Hematopoietic multipotent progenitor cell treated with erythropoietin and hydrocortisone succinate and interleukin-3 and kit ligand, for 4 days (in vitro differentiated cells): ENCODE data around the gene L1CAM.
"Not testable (repeated sequence)": the region's sequence is repeated elsewhere in the genome, so short reads cannot be mapped to it uniquely, and the experiment has no call there.

Experiments used
- DNase-seq: peaks from one replicate; pipeline ENCODE4 v3.0.0-alpha.2; 2015

Gene L1CAM

DNA sequence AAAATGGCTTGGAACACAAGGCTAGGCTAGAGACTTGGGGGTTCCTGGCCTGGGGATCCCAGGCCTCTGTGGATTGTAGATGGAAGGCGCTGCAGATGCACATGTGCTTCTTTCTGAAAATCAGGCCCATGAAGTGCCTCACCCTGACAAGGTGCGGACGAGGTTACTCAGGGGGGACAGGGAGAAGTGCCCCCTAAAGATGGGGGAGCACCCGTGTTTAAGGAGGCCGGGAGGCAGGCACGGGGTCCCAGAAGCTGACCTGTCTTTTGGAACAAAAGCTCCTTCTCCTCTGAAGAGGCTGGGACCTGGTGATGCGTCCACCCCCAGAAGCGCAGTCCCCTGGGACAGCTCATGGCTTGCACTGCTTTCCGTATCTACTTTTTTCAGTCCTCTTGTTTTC, 58.1 kb downstream of the L1CAM start:
- no peak for DNase-seq

DNA sequence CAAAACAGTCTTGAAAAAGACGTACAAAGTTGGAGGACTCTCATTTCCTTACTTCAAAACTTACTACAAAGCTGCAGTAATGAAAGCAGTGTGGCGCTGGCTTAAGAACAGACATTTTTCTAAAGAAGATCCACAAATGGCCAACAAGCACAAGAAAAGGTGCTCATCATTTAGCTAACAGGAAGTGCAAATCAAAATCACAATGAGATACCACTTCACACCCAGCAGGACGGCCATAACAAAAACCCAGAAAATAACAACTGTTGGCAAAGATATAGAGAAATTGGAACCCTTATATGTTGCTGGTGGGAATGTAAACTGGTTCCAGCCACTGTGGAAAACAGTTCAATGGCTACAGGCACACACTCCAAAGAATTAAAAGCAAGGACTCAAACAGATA, 59.0 kb downstream of the L1CAM start:
- no peak for DNase-seq

DNA sequence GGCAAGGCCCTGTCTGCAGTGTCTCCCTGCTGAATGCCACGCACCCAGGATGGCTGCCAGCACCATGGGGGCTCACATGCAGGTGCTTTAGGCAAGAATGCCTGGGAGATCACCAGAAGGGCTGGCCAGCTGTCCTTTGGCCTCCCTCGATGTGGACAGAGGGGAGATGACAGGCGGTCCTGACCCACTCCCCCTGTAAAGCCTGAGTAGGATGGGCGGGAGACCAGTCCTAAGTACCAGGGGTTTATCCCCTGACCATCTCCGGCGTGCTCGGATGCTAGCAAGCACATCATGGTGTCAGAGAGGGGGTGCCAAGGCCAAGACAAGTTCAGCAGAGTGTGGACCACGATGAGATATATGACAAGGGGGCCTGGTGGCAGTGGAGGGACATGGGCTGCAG, 60.9 kb downstream of the L1CAM start:
- no peak for DNase-seq

GRCh38 chrX:153824348-153824747, 61.6 kb downstream of the L1CAM start:
- no peak for DNase-seq

DNA sequence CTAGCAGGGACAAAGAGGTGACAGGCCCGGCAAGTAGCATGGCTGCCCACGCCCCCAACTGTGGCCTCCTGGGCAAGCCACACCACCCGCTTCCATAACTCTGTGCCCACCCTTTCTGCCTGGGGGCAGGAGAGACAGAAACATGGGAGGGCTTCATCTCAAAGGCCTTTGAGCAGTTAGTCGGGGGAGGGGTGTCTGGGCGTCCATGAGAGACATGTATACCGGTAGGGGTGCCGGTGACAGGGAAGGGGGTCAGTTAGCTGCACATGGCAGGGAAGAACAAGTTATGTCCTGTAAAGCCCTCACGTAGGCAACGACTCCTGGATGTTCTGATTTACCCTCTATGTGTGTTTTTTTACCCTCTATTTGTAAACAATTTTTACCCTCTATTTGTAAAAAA, 64.9 kb downstream of the L1CAM start:
- no peak for DNase-seq

DNA sequence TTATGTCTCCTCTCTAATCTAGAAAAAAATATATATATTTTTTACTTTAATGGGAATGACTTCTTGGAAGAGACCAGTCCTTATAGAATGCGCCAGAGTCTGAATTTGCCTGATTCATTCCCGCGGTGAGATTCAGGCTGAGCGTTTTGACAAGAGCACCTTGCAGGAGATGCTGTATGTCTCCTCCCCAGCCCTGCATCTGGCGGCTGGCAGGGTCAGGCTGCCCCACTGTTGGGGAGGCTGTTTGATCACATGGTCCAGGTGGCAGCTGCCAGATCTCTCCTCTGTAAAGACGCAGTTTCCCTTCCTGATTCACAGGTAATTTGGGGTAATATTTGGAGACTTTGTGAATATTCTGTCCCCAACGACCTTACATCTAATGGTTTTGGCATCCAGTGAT, 65.4 kb downstream of the L1CAM start:
- DNase-seq: no peak

- DNase-seq: no peak
Observed at GRCh38 chrX:153819384-153820040, 66.5 kb downstream of the L1CAM start.

DNA sequence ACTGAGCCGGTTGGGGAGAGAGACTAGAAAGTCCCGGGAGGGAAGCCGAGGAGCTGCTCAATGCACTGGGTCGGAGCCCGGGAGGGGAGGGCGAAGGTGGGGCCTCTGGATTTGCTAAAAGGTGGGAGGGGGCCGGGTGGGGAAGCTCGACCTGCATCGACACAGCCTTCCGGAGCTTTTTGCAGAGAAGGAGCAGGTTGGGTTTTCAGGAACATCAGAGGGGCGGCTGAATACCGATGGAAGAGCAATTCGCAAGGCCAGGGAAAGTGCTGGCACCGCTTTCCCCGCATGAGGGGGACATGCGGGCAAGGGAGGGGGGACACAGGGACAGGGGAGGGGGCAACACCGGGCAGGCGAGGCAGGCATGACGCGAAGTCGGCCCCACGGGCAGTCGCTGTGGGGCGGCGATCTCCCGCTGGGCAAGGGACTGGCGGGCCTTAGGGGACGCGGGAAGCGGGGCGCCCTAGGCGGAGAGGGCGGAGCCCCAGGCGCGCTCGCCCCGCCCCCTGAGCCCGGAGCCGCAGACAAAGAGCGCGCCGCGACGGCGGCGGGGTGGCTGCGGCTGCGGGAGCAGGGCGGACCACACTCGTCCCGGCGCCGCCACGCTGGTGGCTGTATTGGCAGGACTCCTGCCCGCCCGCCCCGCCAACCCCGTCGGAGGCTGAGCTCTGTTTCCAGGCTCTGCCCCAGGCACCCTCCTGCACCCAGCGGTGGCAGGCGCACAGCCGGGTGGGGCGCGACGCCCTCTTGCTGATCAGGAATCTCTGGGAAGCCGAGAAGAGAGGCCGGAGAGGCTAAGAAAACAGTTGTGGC, 67.2 kb downstream of the L1CAM start:
- peak; percentile 56 for DNase-seq

DNA sequence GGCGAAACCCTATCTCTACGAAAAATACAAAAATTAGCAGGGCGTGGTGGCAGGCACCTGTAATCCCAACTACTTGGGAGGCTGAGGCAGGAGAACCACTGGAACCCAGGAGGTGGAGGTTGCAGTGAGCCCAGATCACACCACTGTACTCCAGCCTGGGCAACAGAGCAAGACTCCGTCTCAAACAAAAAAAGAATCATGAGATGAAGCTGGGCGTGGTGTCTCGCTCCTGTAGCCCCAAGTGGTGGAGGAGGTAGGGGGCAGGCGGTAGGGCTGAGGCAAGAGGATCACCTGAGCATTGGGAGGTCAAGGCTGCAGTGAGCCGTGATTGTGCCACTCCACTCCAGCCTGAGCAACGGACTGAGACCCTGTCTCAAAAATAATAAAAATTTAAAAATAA, 67.9 kb downstream of the L1CAM start:
- not testable (repeated sequence) for DNase-seq

DNA sequence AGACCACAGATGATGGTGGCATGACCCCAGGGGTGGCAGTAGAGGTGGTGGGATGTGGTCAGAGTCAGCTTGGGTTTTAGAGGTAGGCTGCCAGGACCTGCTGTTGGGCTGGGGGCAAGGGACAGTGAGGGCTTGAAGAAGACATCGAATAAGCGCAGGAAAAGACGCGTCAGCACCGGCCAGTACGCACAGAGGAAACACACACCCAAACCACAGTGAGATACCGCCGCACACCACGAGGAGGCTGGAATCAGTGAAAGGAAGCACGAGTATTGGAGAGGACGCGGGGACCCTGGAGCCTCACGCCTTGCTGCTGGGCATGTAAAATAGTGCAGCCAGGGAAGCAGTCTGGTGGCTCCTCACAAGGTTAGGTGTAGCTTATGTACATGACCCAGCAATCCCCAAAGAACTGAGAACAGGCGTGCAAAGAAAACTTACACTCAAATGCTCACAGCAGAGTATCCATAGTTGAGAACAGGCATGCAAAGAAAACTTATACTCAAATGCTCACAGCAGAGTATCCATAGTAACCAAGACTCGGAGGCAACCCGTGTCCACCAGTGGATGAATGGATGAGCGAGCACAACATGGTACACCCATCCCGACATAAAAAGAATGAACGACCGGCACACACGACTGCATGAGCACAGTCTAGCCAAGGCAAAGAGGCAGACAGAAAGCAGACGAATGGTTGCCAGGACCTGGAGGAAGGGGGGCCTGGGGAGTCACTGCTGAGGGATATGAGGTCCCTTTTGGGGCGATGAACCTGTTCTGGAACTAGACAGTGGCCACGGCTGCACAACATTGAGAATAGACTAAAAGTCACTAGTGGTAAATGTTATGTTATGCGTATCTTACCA, 68.9 kb downstream of the L1CAM start:
- DNase-seq: peak; percentile 78

- peak; percentile 55 for DNase-seq
Observed at GRCh38 chrX:153814591-153815315, 71.2 kb downstream of the L1CAM start.

GRCh38 chrX:153813161-153813560, 72.8 kb downstream of the L1CAM start:
- no peak for DNase-seq

- DNase-seq: no peak
Observed at GRCh38 chrX:153812220-153812619, 73.8 kb downstream of the L1CAM start.
